A549 treated with Mapracorat at 1 μM for 4 hours (cell line): ENCODE data around the gene BOLA2B. TPM values are rescaled to one million over a fixed set of nuclear protein-coding genes. Genes with fewer than 3 reads are reported as not detected.

Source experiments
- total RNA-seq: library from RNA; stranded (reverse); fragments of 200-300 nt; extraction: Qiagen RNA extraction; gene quantifications from 5 replicates; pipeline ENCODE4 v1.2.3, GENCODE V29; 2022

The BOLA2B gene
- 131 to 236 TPM (median 196 TPM) in 5 replicates for total RNA-seq

GRCh38 chr16:30193615-30194014, at the start of gene BOLA2B, which contains the start of gene SLX1A:
Gene BOLA2B (minus strand): TSS chr16:30193666. CDS start chr16:30193595, 71 bp downstream.
Gene SLX1A (plus strand): TSS chr16:30193875. CDS start chr16:30194085, 210 bp downstream.

DNA sequence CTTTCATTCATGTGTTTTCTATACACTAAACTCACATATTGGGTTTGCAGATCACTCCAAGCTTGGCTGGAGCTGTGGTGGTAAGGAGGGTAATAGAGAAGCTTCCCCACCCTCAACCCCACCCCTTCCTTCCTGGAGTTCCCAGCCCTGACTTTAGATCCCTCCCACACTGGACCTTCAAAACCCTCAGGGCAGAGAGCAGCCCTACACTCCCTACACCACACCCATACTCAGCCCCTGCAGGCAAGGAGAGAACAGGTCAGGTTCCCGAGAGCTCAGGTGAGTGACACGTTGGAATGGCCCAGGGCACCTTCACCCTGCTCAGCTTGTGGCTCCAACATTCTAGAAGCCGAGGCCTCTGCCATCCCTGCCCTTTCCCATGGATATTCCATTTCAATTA, 5.6 kb upstream of the BOLA2B start, which contains the start of gene SULT1A3:
TSS of gene SULT1A3 (plus strand) at position 207 of the 400 bp plus-strand sequence. CDS start 1,474 bp downstream, outside the sequence.

DNA sequence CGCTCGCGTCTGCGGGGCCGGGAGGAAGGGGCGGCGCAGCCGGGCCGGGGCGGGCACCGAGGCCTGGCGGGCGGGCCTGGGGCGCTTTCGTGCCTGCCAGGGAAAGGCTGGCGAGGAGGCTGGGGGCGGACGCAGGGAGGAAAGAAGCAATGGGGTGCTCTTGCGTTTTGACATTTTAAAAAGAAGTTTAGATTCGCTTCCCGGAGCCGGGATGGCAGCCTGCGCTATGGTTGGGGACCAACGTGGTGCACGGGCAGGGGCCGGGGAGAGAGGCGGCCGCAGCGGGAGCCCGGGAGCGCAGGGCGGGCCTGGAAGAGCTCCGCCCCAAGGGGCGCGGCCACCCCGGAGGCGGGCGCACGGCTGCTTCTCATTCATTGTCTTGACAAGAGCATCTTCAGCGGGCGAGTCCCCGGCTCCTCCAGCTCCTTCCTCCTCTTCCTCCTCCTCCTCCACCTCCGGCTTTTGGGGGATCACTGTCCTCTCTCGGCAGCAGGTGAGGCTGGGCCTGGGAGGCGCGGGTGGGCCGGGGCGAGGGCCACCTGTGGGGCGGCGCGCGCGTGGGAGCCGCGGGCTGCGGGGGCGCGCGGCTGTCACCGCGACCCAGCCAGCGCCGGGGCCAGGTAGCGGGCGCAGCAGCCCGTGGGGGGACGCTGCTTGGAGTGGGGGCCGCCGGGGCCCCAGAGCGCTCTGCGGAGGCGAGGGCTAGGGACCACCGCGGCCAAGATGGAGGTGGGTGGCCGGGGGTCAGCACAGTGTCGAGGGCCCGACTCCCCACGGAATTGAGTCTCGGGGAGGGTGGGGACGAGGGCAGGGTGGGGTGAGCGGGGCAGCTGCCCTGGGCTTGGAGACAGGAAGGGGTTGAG, 10.0 kb downstream of the BOLA2B start, which contains the start of gene CORO1A:
TSS of gene CORO1A (plus strand) at position 370 of the 863 bp plus-strand sequence. CDS start 1,608 bp downstream, outside the sequence.

Other genes starting within 250 kb of the BOLA2B start
- gene TMEM219, start 231.6 kb downstream of the BOLA2B start, total RNA-seq: 83.7 to 99.9 TPM (median 96.5 TPM) in 5 replicates
- gene TAOK2, start 219.8 kb downstream of the BOLA2B start, total RNA-seq: 22.1 to 34.0 TPM (median 32.2 TPM) in 5 replicates
- 14.3 to 16.5 TPM (median 15.6 TPM) in 5 replicates for gene HIRIP3, start 198.0 kb downstream of the BOLA2B start, total RNA-seq
- 102 to 113 TPM (median 108 TPM) in 5 replicates for gene INO80E, start 197.4 kb downstream of the BOLA2B start, total RNA-seq
- gene DOC2A, start 182.6 kb downstream of the BOLA2B start, total RNA-seq: 1.2 to 2.6 TPM (median 1.9 TPM) in 5 replicates
- not detected in 5 replicates for gene C16orf92, start 170.5 kb downstream of the BOLA2B start, total RNA-seq
- gene TLCD3B, start 162.4 kb downstream of the BOLA2B start, total RNA-seq: 0.11 to 0.49 TPM (median 0.31 TPM) in 5 replicates
- gene ALDOA, start 127.9 kb downstream of the BOLA2B start, total RNA-seq: 1,495 to 1,810 TPM (median 1,752 TPM) in 5 replicates
- 126 to 149 TPM (median 144 TPM) in 5 replicates for gene PPP4C, start 117.7 kb downstream of the BOLA2B start, total RNA-seq
- gene TBX6, start 101.7 kb downstream of the BOLA2B start, total RNA-seq: 0.08 to 0.44 TPM (median 0.27 TPM) in 5 replicates
- gene YPEL3, start 97.5 kb downstream of the BOLA2B start, total RNA-seq: 5.7 to 11.8 TPM (median 7.9 TPM) in 5 replicates
- gene GDPD3, start 80.1 kb downstream of the BOLA2B start, total RNA-seq: 1.3 to 2.2 TPM (median 1.8 TPM) in 5 replicates
- 32.5 to 35.2 TPM (median 32.9 TPM) in 5 replicates for gene MAPK3, start 70.4 kb downstream of the BOLA2B start, total RNA-seq
- 2.0 to 3.6 TPM (median 2.8 TPM) in 5 replicates for gene CORO1A, start 10.1 kb downstream of the BOLA2B start, total RNA-seq
- 6.4 to 18.9 TPM (median 12.2 TPM) in 5 replicates for gene SLX1A, start 209 bp upstream of the BOLA2B start, total RNA-seq
- 5.0 to 11.1 TPM (median 5.9 TPM) in 5 replicates for gene SULT1A3, start 5.6 kb upstream of the BOLA2B start, total RNA-seq
- gene NPIPB13, start 54.8 kb upstream of the BOLA2B start, total RNA-seq: 0.59 to 3.3 TPM (median 3.1 TPM) in 5 replicates
- 64.5 to 69.9 TPM (median 66.8 TPM) in 5 replicates for gene CD2BP2, start 161.6 kb upstream of the BOLA2B start, total RNA-seq
- gene TBC1D10B, start 176.8 kb upstream of the BOLA2B start, total RNA-seq: 21.2 to 32.4 TPM (median 29.5 TPM) in 5 replicates
- 0.65 to 0.88 TPM in 2 of 5 replicates, not detected in the others for gene MYL11, start 181.1 kb upstream of the BOLA2B start, total RNA-seq
- 1.00 to 2.6 TPM (median 1.9 TPM) in 5 replicates for gene SEPTIN1, start 188.9 kb upstream of the BOLA2B start, total RNA-seq
- gene ZNF48, start 201.8 kb upstream of the BOLA2B start, total RNA-seq: 11.7 to 15.2 TPM (median 12.2 TPM) in 5 replicates
- 2.8 to 6.1 TPM (median 5.3 TPM) in 5 replicates for gene ZNF771, start 213.9 kb upstream of the BOLA2B start, total RNA-seq
- 95.7 to 126 TPM (median 123 TPM) in 5 replicates for gene DCTPP1, start 236.4 kb upstream of the BOLA2B start, total RNA-seq